SJSA1 (cell line): Measurements from ENCODE around the gene RBM24. TPM values are rescaled to one million over a fixed set of nuclear protein-coding genes. Genes with fewer than 3 reads are reported as not detected.

Experiments
- DNase-seq, 2 experiments: peaks; one replicate each; pipeline ENCODE4 v3.0.0-alpha.2; 2015 to 2020; ENCODE audit warnings: low spot score in 2 of 2, low read depth in 1 of 2
- H3K27ac ChIP-seq: fragments of 250-450 bp; sonication (Bioruptor Pico); 2 replicates; pipeline ENCODE4 v1.5.1; 2020; ENCODE audit warnings: mild to moderate bottlenecking, moderate library complexity
- H3K27me3 ChIP-seq: fragments of 250-450 bp; sonication (Bioruptor Pico); replicated peaks from 2 replicates; pipeline ENCODE4 v1.5.1; 2020; ENCODE audit warnings: mild to moderate bottlenecking, moderate library complexity
- H3K36me3 ChIP-seq: fragments of 250-450 bp; sonication (Bioruptor Pico); 2 replicates; pipeline ENCODE4 v1.5.1; 2020; ENCODE audit warnings: mild to moderate bottlenecking
- H3K4me1 ChIP-seq: fragments of 250-450 bp; sonication (Bioruptor Pico); replicated peaks from 2 replicates; pipeline ENCODE4 v1.6.1; 2021; ENCODE audit warnings: mild to moderate bottlenecking
- H3K4me3 ChIP-seq: fragments of 250-450 bp; sonication (Bioruptor Pico); 2 replicates; pipeline ENCODE4 v1.5.1; 2020; ENCODE audit warnings: mild to moderate bottlenecking
- H3K9me3 ChIP-seq: fragments of 250-450 bp; sonication (Bioruptor Pico); replicated peaks from 2 replicates; pipeline ENCODE4 v1.5.1; 2020; ENCODE audit warnings: mild to moderate bottlenecking
- total RNA-seq: library from RNA; depleted of rRNA; stranded (reverse); fragments of >200 nt; shearing (Covaris generic); gene quantifications from 2 replicates; pipeline ENCODE4 v1.2.3, GENCODE V29; 2014

The RBM24 gene
- total RNA-seq, 1 experiment from 2014 or later, result 43.7 TPM

DNA sequence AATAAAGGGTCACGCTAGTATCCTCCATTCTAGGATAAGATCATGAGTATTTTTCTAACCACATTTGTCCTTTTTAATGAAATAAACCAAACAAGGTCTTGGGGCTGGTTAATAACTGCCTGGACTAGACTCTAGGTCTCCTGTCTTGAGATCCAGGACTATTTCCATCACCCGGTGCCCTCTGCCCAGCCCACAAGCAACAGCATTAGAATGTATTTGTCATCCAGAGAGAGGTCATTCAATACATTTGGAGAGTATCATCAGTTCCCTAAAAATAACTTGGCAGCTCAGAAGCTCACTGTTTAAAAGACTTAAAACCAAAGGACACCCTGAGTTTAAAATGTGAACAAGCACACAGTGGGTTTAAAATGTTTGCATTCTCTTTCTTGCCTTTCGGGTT, 4.4 kb upstream of the RBM24 start:
- Histone ChIP-seq H3K4me1 (peaks cover 45% of the 10 kb centered on the region), H3K9me3 (no peaks in the 10 kb centered on the region), H3K27me3 (no peaks in the 10 kb centered on the region), H3K4me3 (no peak overlapping the region), H3K27ac (peak overlapping the region; percentile 94), H3K36me3 (peaks cover 5% of the 10 kb centered on the region)
- peak in 1 of 2 experiments; percentile 45 for DNase-seq

DNA sequence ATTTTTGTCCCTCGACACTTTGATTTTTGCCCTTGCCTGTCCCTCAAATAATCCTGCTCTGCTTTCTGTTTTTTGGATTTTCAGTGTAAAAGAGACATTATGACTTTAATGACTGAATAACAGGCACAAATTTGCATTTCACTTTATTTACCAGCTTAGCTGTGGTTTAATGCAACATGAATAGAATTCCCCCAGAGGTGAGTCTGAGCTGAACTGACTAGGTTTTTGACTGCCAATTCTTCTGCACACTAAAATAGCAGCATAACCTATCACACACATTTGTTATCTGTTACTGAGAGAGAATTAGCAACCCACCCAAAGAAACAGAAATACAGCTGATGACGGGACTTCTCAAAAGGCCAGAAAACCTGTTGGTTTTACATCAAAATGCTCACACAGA, 3.9 kb upstream of the RBM24 start:
- no peaks in the 10 kb centered on the region for H3K9me3 ChIP-seq
- H3K4me1 ChIP-seq, result peaks cover 45% of the 10 kb centered on the region
- DNase-seq, result peak in 1 of 2 experiments; percentile 25
- H3K27me3 ChIP-seq, result no peaks in the 10 kb centered on the region
- no peak overlapping the region for H3K4me3 ChIP-seq
- H3K36me3 ChIP-seq, result peaks cover 6% of the 10 kb centered on the region
- H3K27ac ChIP-seq, result peak overlapping the region; percentile 94

DNA sequence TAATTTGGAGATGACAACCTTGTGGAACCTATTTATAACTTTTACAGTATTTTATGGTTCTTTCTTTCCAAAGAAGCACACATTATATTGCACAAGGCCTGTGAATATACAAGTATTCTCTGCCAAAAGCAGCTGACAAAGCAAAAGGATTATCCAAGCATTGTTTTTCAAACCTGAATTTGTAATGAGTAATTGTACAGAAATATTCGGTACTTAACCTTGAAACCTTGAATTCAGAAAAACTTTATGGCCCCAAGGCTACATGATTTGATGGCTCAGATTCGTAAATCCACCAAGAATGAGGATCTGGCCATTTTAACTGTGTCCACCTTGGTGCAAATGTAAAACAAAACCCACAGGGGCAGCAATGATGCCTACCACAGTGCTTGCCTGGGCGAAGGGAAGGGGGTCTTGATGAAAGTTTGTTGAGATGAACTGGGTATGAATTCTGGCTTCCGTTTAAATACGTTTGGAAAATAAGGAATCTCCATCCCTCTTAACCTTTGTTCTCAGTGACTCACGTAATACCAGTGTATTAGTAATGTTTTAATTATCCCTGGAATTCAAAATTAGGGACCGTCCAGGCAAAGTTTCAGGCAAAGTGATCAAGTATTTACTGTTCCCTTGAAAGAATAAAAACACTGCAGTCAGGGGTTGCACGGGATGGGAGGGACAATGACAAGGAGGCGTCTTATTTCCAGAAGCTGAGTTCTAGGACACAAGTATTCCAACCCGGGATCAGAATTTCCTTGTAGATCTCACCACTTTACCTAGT, 2.7 kb upstream of the RBM24 start:
- H3K27ac ChIP-seq, result peak overlapping the region; percentile 94
- no peaks in the 10 kb centered on the region for H3K9me3 ChIP-seq
- peak overlapping the region; percentile 13 for H3K4me3 ChIP-seq
- peaks cover 53% of the 10 kb centered on the region for H3K4me1 ChIP-seq
- peak; percentile 82 to 95 for DNase-seq
- H3K36me3 ChIP-seq, result peaks cover 15% of the 10 kb centered on the region
- no peaks in the 10 kb centered on the region for H3K27me3 ChIP-seq

DNA sequence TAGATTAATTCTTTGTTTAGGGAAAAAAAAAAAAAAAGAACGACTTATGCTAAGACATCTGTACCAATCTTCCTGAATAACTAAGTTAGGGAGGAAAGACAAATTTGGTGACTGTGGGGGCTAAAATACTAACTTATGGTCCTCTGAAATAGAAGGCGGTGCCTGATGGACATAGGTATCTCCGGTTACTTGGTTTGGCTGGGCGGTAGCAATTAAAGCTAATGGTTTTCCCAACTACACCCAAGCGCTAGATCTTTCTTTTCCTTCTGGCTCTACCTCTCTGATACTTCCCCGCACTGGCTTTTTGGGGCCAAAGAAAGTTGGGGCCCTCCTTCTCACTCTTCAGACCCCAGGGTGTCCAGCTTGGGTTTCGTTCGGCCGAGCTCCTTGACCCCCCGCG, 1.0 kb upstream of the RBM24 start:
- no peak for DNase-seq
- H3K4me1 ChIP-seq, result peaks cover 55% of the 10 kb centered on the region
- H3K4me3 ChIP-seq, result peak overlapping the region; percentile 84
- no peaks in the 10 kb centered on the region for H3K27me3 ChIP-seq
- H3K27ac ChIP-seq, result peak overlapping the region; percentile 94
- H3K36me3 ChIP-seq, result peaks cover 32% of the 10 kb centered on the region
- H3K9me3 ChIP-seq, result no peaks in the 10 kb centered on the region

DNA sequence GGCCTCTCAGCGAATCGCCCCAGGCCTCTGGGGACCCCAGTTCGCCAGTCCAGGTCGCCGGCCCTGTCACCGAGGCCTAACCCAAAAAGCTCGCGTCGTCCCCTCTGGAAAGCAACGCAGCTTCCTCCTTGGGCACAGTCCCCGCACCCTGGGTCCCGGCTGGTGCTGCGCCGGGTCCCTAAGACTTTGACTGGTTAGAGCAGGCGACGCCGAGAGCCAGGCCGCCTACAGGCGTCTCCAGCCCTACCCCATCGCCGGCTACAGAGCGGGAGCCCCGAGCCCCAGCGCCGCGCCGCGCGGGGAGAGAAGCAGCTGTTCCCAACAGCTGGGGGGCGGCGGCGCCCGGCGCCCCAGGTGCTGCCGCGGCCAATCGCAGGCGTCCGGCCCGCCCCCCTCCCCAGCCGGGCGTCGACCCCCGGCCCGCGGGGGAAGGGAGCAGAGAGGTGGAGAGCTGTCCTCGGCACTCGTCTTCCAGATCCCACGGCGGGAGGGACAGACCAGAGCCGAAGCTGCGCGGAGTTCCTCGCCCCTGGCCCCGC, 540 bp upstream of the RBM24 start:
- Histone ChIP-seq H3K9me3 (no peaks in the 10 kb centered on the region), H3K27ac (peak overlapping the region; percentile 94), H3K4me1 (peaks cover 55% of the 10 kb centered on the region), H3K4me3 (peak overlapping the region; percentile 84), H3K27me3 (no peaks in the 10 kb centered on the region), H3K36me3 (peaks cover 37% of the 10 kb centered on the region)
- DNase-seq, result peak; percentile 45 to 59

DNA sequence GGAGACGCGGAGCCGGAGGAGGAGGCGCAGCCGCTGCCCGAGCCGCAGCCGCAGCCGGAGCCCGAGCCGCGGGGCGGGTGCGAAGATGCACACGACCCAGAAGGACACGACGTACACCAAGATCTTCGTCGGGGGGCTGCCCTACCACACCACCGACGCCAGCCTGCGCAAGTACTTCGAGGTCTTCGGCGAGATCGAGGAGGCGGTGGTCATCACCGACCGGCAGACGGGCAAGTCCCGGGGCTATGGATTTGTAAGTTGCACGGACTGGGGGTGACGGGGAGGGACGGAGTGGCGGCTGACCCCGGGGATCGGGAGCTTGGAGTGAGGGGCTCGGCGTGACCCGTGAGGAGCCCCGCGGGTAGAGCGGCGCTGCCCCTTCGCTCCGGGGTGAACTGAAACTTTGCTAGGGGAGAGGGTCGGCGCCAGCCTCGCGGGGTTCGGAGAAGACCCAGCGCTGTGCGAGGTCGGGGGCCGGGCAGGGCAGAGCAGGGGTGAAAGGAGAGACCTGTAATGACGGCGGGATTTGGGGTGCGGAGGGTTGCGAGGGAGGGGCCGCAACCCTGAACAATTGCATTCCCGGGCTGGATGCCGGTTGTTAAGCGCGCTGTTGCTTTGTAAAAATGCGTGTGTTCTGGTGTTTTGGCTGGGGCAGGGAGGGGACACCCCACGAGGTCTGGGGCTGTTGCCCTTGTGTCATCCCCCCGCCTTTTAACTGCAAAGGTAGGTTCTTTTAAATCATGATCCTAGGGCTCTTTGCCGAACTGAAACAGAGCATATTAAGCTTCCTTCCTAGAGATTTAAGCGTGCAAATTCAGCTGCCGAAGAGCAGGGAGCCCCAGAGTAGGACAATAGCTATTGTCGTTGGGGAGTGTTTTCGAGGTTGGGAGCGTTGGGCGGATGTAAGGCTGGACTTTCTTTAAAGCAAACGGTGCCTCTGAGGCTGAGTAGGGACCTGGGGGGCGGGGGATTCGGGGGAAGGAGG, 628 bp downstream of the RBM24 start:
- H3K27ac ChIP-seq, result peak overlapping the region; percentile 94
- H3K4me3 ChIP-seq, result peak overlapping the region; percentile 84
- H3K27me3 ChIP-seq, result no peaks in the 10 kb centered on the region
- DNase-seq, result peak; percentile 59 to 62
- H3K4me1 ChIP-seq, result peaks cover 49% of the 10 kb centered on the region
- peaks cover 48% of the 10 kb centered on the region for H3K36me3 ChIP-seq
- no peaks in the 10 kb centered on the region for H3K9me3 ChIP-seq

DNA sequence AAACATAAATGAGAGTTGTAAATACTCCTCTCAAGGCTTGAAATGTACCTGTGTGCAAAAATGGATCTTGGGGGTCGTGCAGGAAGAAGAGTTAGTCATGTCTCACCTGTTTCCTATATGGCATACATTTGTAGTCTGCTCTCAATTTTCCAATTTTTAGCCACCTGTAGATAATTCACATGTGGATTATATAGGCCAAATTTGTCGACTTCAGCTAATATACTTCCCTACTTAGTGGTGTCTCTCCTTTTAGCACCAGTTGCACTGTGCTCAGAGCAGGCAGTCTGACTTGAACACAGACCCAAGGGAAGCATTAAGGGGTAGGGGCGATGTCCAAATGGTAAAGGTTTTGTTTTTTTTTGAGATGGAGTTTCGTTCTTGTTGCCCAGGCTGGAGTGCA, 1.9 kb downstream of the RBM24 start:
- H3K36me3 ChIP-seq, result peaks cover 59% of the 10 kb centered on the region
- peak overlapping the region; percentile 29; the same call in 1 of the 2 replicates for H3K27ac ChIP-seq
- peaks cover 37% of the 10 kb centered on the region for H3K4me1 ChIP-seq
- H3K4me3 ChIP-seq, result peak overlapping the region; percentile 84
- H3K9me3 ChIP-seq, result no peaks in the 10 kb centered on the region
- no peak for DNase-seq
- H3K27me3 ChIP-seq, result no peaks in the 10 kb centered on the region

DNA sequence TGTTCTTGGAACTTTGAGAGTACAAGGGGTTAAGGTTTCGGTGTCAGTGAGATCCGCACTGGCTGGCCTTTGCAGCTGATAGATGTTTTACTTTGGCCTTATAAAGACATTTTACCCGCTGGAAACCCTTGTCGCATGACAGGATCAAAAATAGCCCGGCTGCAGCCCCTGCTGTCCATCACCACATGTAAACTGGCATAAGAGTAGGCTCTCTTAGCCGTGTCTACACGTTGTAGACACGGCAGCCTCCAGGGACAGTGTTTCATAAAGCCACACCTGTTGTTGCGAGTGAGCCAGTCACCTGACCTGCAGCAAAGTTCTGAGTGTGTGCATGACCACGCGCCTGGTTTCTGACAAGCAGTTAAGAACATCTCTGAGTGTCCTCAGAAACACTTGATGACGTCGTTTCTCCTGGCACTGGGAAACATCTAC, 8.5 kb downstream of the RBM24 start:
- H3K4me1 ChIP-seq, result no peaks in the 10 kb centered on the region
- H3K9me3 ChIP-seq, result no peaks in the 10 kb centered on the region
- no peak overlapping the region for H3K27ac ChIP-seq
- H3K36me3 ChIP-seq, result peaks cover 83% of the 10 kb centered on the region
- H3K4me3 ChIP-seq, result no peak overlapping the region
- no peak for DNase-seq
- H3K27me3 ChIP-seq, result no peaks in the 10 kb centered on the region

DNA sequence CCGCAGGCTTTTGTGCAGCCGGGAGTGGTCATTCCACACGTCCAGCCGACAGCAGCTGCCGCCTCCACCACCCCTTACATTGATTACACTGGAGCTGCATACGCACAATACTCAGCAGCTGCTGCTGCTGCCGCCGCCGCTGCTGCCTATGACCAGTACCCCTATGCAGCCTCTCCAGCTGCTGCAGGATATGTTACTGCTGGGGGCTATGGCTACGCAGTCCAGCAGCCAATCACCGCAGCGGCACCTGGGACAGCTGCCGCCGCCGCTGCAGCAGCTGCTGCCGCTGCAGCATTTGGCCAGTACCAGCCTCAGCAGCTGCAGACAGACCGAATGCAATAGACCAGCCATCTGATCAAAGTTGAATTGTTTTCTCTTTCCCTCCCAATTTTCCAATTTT, 10.6 kb downstream of the RBM24 start:
- Histone ChIP-seq H3K36me3 (peaks cover 62% of the 10 kb centered on the region), H3K9me3 (no peaks in the 10 kb centered on the region), H3K27ac (no peak overlapping the region), H3K4me3 (no peak overlapping the region), H3K27me3 (no peaks in the 10 kb centered on the region), H3K4me1 (no peaks in the 10 kb centered on the region)
- no peak for DNase-seq

DNA sequence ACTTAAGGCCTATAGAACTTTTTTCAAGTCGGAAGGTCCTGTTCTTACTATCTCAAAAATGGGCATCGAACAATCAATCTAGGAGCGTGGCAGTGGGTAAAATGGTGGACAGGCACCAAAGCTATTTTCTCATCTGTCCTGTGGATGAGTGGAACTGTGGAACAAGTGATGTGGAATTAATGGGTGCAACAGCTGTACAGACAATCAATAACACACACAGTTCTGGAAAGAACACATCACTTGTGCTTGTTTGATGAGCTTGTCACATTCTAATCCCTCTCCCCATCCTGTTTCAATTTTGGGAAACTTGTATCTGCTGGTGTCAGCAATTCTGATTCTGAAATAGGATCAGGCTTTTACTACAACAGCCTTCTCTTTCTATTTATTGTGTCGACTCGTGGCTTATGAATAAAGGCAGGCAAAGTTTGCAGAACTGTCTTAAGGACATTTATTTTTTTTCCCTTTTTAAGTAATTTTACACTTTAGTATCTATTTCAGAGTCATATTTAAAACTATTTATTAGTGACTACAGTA, 11.5 kb downstream of the RBM24 start:
- peaks cover 55% of the 10 kb centered on the region for H3K36me3 ChIP-seq
- H3K27me3 ChIP-seq, result no peaks in the 10 kb centered on the region
- H3K4me3 ChIP-seq, result no peak overlapping the region
- no peak overlapping the region for H3K27ac ChIP-seq
- DNase-seq, result no peak
- no peaks in the 10 kb centered on the region for H3K4me1 ChIP-seq
- H3K9me3 ChIP-seq, result no peaks in the 10 kb centered on the region

DNA sequence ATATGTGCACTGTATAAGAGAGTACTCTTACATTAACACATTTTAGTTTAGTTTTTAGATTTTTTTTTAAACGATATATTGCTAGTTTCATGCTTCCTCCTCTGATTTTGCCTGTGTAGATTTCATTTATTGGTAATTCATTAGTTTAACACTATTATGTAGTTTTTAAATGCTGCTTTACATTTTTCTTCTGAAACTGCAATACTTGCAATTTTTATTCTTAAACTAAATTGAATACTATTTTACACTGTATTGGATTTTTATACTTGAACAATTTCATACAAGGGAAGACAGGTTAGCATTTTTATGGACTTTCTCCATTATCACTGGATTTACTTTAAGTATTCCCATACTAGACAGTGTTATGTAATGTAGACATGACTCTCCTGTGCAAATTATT, 12.2 kb downstream of the RBM24 start:
- Histone ChIP-seq H3K36me3 (peaks cover 48% of the 10 kb centered on the region), H3K27ac (no peak overlapping the region), H3K4me1 (no peaks in the 10 kb centered on the region), H3K9me3 (no peaks in the 10 kb centered on the region), H3K27me3 (no peaks in the 10 kb centered on the region), H3K4me3 (no peak overlapping the region)
- no peak for DNase-seq

DNA sequence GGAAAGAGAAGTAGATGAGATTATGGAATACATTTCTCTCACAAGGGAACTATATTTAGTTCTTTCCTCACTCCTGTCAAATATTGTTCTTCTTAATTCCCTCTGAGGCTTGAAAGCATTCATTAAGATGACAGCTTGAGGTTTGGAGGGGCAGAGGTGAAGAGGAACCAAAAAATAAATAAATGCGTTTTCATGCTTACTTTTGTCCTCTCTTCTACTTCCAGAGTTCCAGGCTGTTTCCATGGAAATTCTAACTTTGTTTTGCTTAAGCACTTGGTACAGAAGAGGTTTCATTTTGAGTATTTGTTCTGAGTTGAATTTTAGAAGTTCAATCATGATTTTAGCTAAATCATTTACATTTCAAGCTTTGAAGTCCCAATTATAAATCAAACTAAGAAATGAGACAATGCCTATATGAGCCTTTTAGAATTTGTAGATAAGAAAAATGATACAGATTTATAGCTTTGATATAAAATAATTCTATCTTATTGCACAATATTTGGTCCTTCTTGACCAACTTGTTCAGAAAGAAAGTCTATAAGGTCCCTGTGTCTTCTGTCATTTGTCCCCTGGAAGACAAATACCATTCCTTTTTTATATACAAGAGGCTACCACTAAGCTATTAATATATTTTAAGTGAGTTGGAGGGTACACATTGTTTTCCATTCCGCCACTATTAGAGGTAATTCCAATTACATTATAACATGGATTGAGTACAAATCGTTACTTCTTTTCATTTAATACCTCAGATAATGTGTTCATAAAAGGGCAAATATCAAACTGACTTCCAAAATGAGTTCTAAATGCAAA, 16.3 kb downstream of the RBM24 start:
- H3K27me3 ChIP-seq, result no peaks in the 10 kb centered on the region
- H3K9me3 ChIP-seq, result no peaks in the 10 kb centered on the region
- H3K27ac ChIP-seq, result no peak overlapping the region
- H3K36me3 ChIP-seq, result peaks cover 11% of the 10 kb centered on the region
- DNase-seq, result no peak
- no peaks in the 10 kb centered on the region for H3K4me1 ChIP-seq
- H3K4me3 ChIP-seq, result no peak overlapping the region

DNA sequence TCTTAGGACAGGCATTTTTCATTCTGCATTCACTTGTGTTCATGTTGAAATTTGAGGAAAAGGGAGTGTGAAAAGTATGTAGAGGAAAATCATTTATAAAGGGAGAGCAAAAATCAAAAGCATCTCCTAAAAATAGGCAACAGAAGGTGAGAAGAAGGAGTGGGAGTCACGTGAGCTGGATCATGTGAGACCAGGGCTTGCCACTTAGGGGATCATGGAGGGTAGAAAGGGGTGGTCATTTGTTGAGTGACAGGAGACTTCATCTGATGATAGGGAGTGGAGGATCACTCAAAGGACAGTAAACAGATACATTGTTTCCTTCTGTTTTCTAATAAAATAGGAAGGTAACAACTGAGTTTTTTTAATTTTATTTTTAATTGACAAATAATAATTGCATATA, 17.1 kb downstream of the RBM24 start:
- peaks cover 3% of the 10 kb centered on the region; the same call in 1 of the 2 replicates for H3K36me3 ChIP-seq
- no peaks in the 10 kb centered on the region for H3K9me3 ChIP-seq
- H3K27ac ChIP-seq, result no peak overlapping the region

More for the DNA sequence above, 17.1 kb downstream of the RBM24 start:
- Histone ChIP-seq H3K4me3 (no peak overlapping the region), H3K4me1 (no peaks in the 10 kb centered on the region), H3K27me3 (no peaks in the 10 kb centered on the region)
- no peak for DNase-seq
